T-cell (primary cell): ENCODE results near the gene SFXN5. TPM values are rescaled to one million over a fixed set of nuclear protein-coding genes. Genes with fewer than 3 reads are reported as not detected.
A peak's percentile ranks its signal among the peaks of the same experiment; 100 is the strongest.

ENCODE experiments used
- ATAC-seq, 4 experiments: fragments of 200-7000 bp in 3 of 4; fragments of 150-1000 bp in 1 of 4; cut with Tn5 transposase; replicated peaks in 1 of 4; 1 replicate in 3 of 4; 2 replicates in 1 of 4; pipeline ENCODE4 v1.10.0; 2021; ENCODE audit warnings: moderate library complexity in 3 of 4, mild to moderate bottlenecking in 2 of 4, moderate number of reproducible peaks in 1 of 4
- CTCF ChIA-PET, 2 donors: fragments of 300-600 bp; sonication (Branson Sonifier 250); formaldehyde crosslinking; loops; one replicate each; lab custom pipeline; 2022; ENCODE audit warnings: antibody characterized with exemption in 2 of 2; lab: Charles Lee
- POLR2A ChIA-PET, 2 donors: fragments of 300-600 bp; sonication (Branson Sonifier 250); formaldehyde crosslinking; loops; one replicate each; lab custom pipeline; 2022; ENCODE audit warnings: antibody characterized with exemption in 2 of 2; lab: Charles Lee
- DNase-seq, 35 experiments: peaks; one replicate each; pipeline versions ENCODE4 v3.0.0 to v3.0.0-alpha.2; 2013 to 2023
- H3K27ac ChIP-seq: one replicate; pipeline ENCODE4 v1.5.1; 2013; ENCODE audit warnings: low read length
- H3K27me3 ChIP-seq, 2 experiments: replicated peaks in 1 of 2; 1 replicate in 1 of 2; 2 replicates in 1 of 2; pipeline versions ENCODE4 v1.6.1 to v1.7.0; 2013; ENCODE audit warnings: low read length in 1 of 2, mixed read lengths in 1 of 2; ENCODE audit not compliant: control insufficient read depth in 2 of 2, insufficient read depth in 2 of 2; ENCODE audit errors: extremely low read depth in 1 of 2
- H3K36me3 ChIP-seq, 2 donors: 1 replicate in 1 of 2; 2 replicates in 1 of 2; pipeline versions ENCODE4 v1.6.1 to v1.7.0; 2013; ENCODE audit warnings: low read length in 1 of 2; ENCODE audit not compliant: control insufficient read depth in 2 of 2, insufficient read depth in 1 of 2; ENCODE audit errors: extremely low read depth in 1 of 2
- H3K4me1 ChIP-seq, 2 experiments: 1 replicate in 1 of 2; 2 replicates in 1 of 2; pipeline versions ENCODE4 v1.6.1 to v1.7.0; 2013; ENCODE audit warnings: low read length in 2 of 2, mixed read lengths in 1 of 2; ENCODE audit not compliant: insufficient read depth in 2 of 2, control insufficient read depth in 1 of 2; ENCODE audit errors: extremely low read depth in 1 of 2
- H3K4me3 ChIP-seq, 2 donors: 1 replicate in 1 of 2; 2 replicates in 1 of 2; pipeline versions ENCODE4 v1.5.1 to v1.7.0; 2013; ENCODE audit warnings: mild to moderate bottlenecking in 2 of 2, low read length in 1 of 2, moderate library complexity in 1 of 2; ENCODE audit not compliant: control insufficient read depth in 1 of 2; ENCODE audit errors: extremely low read depth in 1 of 2
- H3K9me3 ChIP-seq: 2 replicates; pipeline ENCODE4 v1.7.0; 2013
- H3K27ac Mint-ChIP-seq, 2 donors: one replicate each; pipeline ENCODE4 v1.8.0; 2020 to 2021; ENCODE audit warnings: mild to moderate bottlenecking in 2 of 2, mixed read lengths in 2 of 2
- H3K27me3 Mint-ChIP-seq, 2 donors: one replicate each; pipeline ENCODE4 v1.8.0; 2021 to 2022; ENCODE audit warnings: mixed read lengths in 2 of 2
- H3K36me3 Mint-ChIP-seq: one replicate; pipeline ENCODE4 v1.8.0; 2021; ENCODE audit warnings: mixed read lengths
- H3K4me1 Mint-ChIP-seq, 3 donors: one replicate each; pipeline ENCODE4 v1.8.0; 2020 to 2022; ENCODE audit warnings: mixed read lengths in 3 of 3, mild to moderate bottlenecking in 1 of 3
- H3K4me3 Mint-ChIP-seq, 3 donors: one replicate each; pipeline ENCODE4 v1.8.0; 2020 to 2022; ENCODE audit warnings: mild to moderate bottlenecking in 3 of 3, mixed read lengths in 3 of 3, moderate library complexity in 3 of 3
- H3K9me3 Mint-ChIP-seq, 3 donors: one replicate each; pipeline ENCODE4 v1.8.0; 2020 to 2022; ENCODE audit warnings: mixed read lengths in 3 of 3
- WGBS: methylation state at CpG from one replicate; pipeline ENCODE4 v1.1.5; 2013; ENCODE audit warnings: missing lambda C conversion rate; ENCODE audit not compliant: insufficient coverage; 5-methylcytosine and 5-hydroxymethylcytosine counted together
- total RNA-seq, 35 experiments: library from RNA in 6 of 35; stranded (reverse) in 6 of 35; fragments of 120-200 nt in 1 of 35; gene quantifications; one replicate each; pipeline versions ENCODE4 v1.2.1 to v1.2.4 and lab custom pipeline; 2013 to 2026

The SFXN5 gene
- total RNA-seq, 5 donors from 2014 or later (not counting 1 experiment from before 2014, with no cell fraction given) = 6.3 to 14.2 (median 9.7) TPM

GRCh38 chr2:72994991-72995380 lies 76.5 kb downstream of the SFXN5 start:
- H3K9me3 ChIP-seq = no peaks in the 10 kb centered on the region
- H3K27me3 Mint-ChIP-seq = no peaks in the 10 kb centered on the region
- CTCF ChIA-PET = interaction anchor here (0.6 to 1.6 kb wide), 3 partner anchors 15 to 182 kb away, joined by 3 to 14 read pairs (median 4); no protein-coding TSS in a partner anchor
- H3K27me3 ChIP-seq = peaks cover 0 to 5% of the 10 kb centered on the region in 2 experiments
- ATAC-seq (no peak), DNase-seq (no peak)
- WGBS = no CpG with 5 or more reads among the region's 6 CpGs
- peaks cover 0 to under 1% of the 10 kb centered on the region in 2 donors for H3K36me3 ChIP-seq
- no peaks in the 10 kb centered on the region for H3K36me3 Mint-ChIP-seq
- H3K4me1 Mint-ChIP-seq = no peaks in the 10 kb centered on the region
- no peak overlapping the region for H3K4me3 Mint-ChIP-seq
- peak overlapping the region in 1 of 2 donors; percentile 52 for H3K27ac Mint-ChIP-seq
- H3K27ac ChIP-seq = no peak overlapping the region
- H3K4me1 ChIP-seq = no peaks in the 10 kb centered on the region
- POLR2A ChIA-PET = no interaction called here
- no peak overlapping the region for H3K4me3 ChIP-seq
- no peaks in the 10 kb centered on the region for H3K9me3 Mint-ChIP-seq

DNA sequence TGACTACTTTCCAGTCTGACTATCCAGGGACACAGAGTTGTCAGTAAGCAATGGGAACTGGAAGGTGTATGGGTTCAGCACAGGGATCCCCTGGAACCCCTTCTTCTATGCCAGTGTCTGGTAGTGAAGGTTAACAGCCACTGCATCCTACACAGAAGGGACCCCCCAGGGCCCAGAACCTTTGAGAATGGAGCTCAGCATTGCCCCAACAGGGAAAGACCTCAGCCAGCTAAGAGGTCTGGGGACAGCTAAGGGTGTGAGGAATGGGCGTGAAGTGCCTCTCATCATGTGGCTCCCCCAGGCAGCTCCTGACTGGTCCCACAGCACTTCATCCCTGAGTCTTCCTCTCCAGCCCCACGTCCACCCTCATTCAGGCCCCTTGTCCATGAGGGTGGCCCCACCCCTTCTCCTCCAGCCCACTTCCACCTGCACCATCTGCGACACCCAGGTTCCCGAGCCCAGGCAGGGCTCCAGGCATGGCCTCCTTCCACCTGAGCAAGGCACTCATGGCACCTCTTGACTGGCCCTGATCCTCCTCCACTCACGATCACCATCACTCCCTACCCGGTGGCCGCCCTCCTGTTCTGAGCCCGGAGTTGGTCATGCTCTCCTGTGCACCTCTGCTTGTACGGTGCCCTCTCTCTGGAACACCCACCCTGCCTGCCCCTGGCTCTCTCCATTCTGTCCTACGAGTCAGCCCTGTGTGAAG lies 77.1 kb downstream of the SFXN5 start:
- H3K27me3 ChIP-seq = peaks cover 0 to 5% of the 10 kb centered on the region in 2 experiments
- 90% methylated on average over 7 of the region's 10 CpGs for WGBS
- H3K36me3 ChIP-seq = peaks cover 0 to 2% of the 10 kb centered on the region in 2 donors
- ATAC-seq = peak in 1 of 4 experiments; percentile 16
- H3K27ac ChIP-seq = no peak overlapping the region
- no peak overlapping the region for H3K4me3 ChIP-seq
- no peaks in the 10 kb centered on the region for H3K9me3 Mint-ChIP-seq
- no peaks in the 10 kb centered on the region for H3K4me1 Mint-ChIP-seq
- no peak overlapping the region for H3K4me3 Mint-ChIP-seq
- H3K9me3 ChIP-seq = no peaks in the 10 kb centered on the region
- peak in 1 of 35 experiments; percentile 10 for DNase-seq
- ChIA-PET POLR2A (no interaction called here), CTCF (interaction anchor here (0.6 to 2.1 kb wide), 6 partner anchors 10 to 183 kb away, joined by 3 to 19 read pairs (median 4); no protein-coding TSS in a partner anchor)
- no peak overlapping the region for H3K27ac Mint-ChIP-seq
- no peaks in the 10 kb centered on the region for H3K4me1 ChIP-seq
- H3K36me3 Mint-ChIP-seq = no peaks in the 10 kb centered on the region
- H3K27me3 Mint-ChIP-seq = no peaks in the 10 kb centered on the region

- Histone ChIP-seq H3K4me3 (no peak overlapping the region), H3K4me1 (no peaks in the 10 kb centered on the region), H3K27ac (no peak overlapping the region), H3K9me3 (no peaks in the 10 kb centered on the region), H3K27me3 (peaks cover 0 to 5% of the 10 kb centered on the region in 2 experiments), H3K36me3 (peaks cover 0 to 2% of the 10 kb centered on the region in 2 donors)
- WGBS = no CpG with 5 or more reads among the region's 5 CpGs
- Mint-ChIP-seq H3K9me3 (no peaks in the 10 kb centered on the region), H3K4me1 (no peaks in the 10 kb centered on the region), H3K27me3 (no peaks in the 10 kb centered on the region), H3K4me3 (no peak overlapping the region), H3K27ac (no peak overlapping the region), H3K36me3 (no peaks in the 10 kb centered on the region)
- ChIA-PET POLR2A (no interaction called here), CTCF (interaction anchor here (0.6 to 2.1 kb wide), 7 partner anchors 10 to 183 kb away, joined by 3 to 19 read pairs (median 4); no protein-coding TSS in a partner anchor)
- no peak for ATAC-seq
- DNase-seq = no peak
Measured at GRCh38 chr2:72993933-72994280, 77.6 kb downstream of the SFXN5 start.

GRCh38 chr2:72993147-72993932 lies 78.2 kb downstream of the SFXN5 start:
- H3K4me1 ChIP-seq = no peaks in the 10 kb centered on the region
- no peak overlapping the region for H3K4me3 Mint-ChIP-seq
- H3K9me3 Mint-ChIP-seq = no peaks in the 10 kb centered on the region
- no peak overlapping the region for H3K27ac ChIP-seq
- no peaks in the 10 kb centered on the region for H3K36me3 Mint-ChIP-seq
- peaks cover 0 to 5% of the 10 kb centered on the region in 2 experiments for H3K27me3 ChIP-seq
- H3K27me3 Mint-ChIP-seq = no peaks in the 10 kb centered on the region
- peak; percentile 40 to 52 (median 48) for ATAC-seq
- no peaks in the 10 kb centered on the region for H3K9me3 ChIP-seq
- DNase-seq = peak in 24 of 35 experiments; percentile 6 to 77 (median 27)
- no peaks in the 10 kb centered on the region for H3K4me1 Mint-ChIP-seq
- H3K36me3 ChIP-seq = peaks cover 0 to 2% of the 10 kb centered on the region in 2 donors
- ChIA-PET POLR2A (no interaction called here), CTCF (interaction anchor here (0.6 to 2.1 kb wide), 8 partner anchors 13 to 1841 kb away, joined by 3 to 19 read pairs (median 4); partner anchors contain the start of gene HK2 (in 1 of the 2))
- 30% methylated on average over 3 of the region's 5 CpGs for WGBS
- H3K4me3 ChIP-seq = no peak overlapping the region
- no peak overlapping the region for H3K27ac Mint-ChIP-seq

- Histone ChIP-seq H3K4me1 (no peaks in the 10 kb centered on the region), H3K36me3 (peaks cover 2% of the 10 kb centered on the region in 2 donors), H3K4me3 (no peak overlapping the region), H3K27ac (no peak overlapping the region), H3K9me3 (no peaks in the 10 kb centered on the region), H3K27me3 (peaks cover 0 to 5% of the 10 kb centered on the region in 2 experiments)
- ChIA-PET POLR2A (no interaction called here), CTCF (interaction anchor here (0.6 to 2.1 kb wide), 11 partner anchors 161 to 220 kb away, joined by 3 to 19 read pairs (median 6); no protein-coding TSS in a partner anchor)
- Mint-ChIP-seq H3K9me3 (no peaks in the 10 kb centered on the region), H3K4me3 (no peak overlapping the region), H3K36me3 (no peaks in the 10 kb centered on the region), H3K27ac (no peak overlapping the region), H3K4me1 (no peaks in the 10 kb centered on the region), H3K27me3 (no peaks in the 10 kb centered on the region)
- WGBS = 93% methylated on average over 6 of the region's 8 CpGs
- DNase-seq = no peak
- ATAC-seq = no peak
Measured at GRCh38 chr2:72992734-72993102, 78.8 kb downstream of the SFXN5 start.

DNA sequence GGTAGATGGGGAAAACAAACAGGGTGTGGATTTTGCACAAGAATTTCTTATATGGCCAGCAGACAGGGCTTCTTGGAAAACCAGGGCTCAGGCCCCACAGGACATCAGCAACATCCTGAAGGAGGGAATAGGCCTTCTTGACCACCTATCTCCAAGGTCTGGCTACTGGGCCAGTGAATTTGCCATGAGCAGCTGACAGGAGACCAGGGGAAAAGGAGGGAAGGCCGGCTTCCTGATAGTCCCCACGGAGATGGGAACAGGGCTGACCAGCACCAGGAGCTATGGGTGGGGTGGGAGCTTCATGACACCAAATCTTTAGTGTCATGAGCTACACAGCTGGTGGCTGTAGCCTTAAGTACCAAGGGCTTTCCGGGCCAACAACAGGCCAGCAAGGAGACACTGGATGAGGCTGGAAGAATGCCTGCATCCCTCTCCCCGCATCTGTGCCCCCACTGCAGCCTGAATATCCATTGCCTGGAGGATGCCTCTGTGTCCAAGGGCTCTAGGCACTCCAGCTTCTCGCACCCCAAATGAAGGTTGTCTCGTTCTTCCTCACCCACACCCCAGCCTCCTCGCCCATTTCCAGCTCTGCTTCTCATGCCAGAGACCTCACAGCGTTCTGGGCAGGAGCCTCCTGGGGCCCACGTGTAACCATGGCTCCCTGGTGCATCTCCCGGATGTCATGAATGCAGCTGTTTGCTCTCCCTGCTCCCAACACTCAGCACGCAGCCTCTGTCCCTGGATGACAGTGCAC lies 79.4 kb downstream of the SFXN5 start:
- DNase-seq = peak in 1 of 35 experiments; percentile 7

More for the DNA sequence above, 79.4 kb downstream of the SFXN5 start:
- Histone ChIP-seq H3K27me3 (peaks cover 0 to 5% of the 10 kb centered on the region in 2 experiments), H3K4me3 (no peak overlapping the region), H3K36me3 (peaks cover 2% of the 10 kb centered on the region in 2 donors), H3K9me3 (no peaks in the 10 kb centered on the region), H3K27ac (no peak overlapping the region), H3K4me1 (no peaks in the 10 kb centered on the region)
- Mint-ChIP-seq H3K4me1 (no peaks in the 10 kb centered on the region), H3K27ac (no peak overlapping the region), H3K4me3 (no peak overlapping the region), H3K9me3 (no peaks in the 10 kb centered on the region), H3K27me3 (no peaks in the 10 kb centered on the region), H3K36me3 (no peaks in the 10 kb centered on the region)
- WGBS = 76% methylated on average over 9 of the region's 11 CpGs
- ATAC-seq = no peak
- ChIA-PET POLR2A (no interaction called here), CTCF (interaction anchor here (0.6 to 1.5 kb wide), 8 partner anchors 162 to 220 kb away, joined by 3 to 13 read pairs (median 6); no protein-coding TSS in a partner anchor)
